GM19099 (cell line): ENCODE results near the gene PCDHGB4.

Source experiments
- POLR2A ChIP-seq: IDR thresholded peaks from 3 replicates; pipeline ENCODE4 v1.6.1; 2011; ENCODE audit warnings: low read depth; ENCODE audit not compliant: insufficient read length; ENCODE audit errors: extremely low read depth

Gene PCDHGB4

GRCh38 chr5:141363952-141364660, 23.4 kb upstream of the PCDHGB4 start, which contains the start of gene PCDHGA5:
PCDHGA5 (plus strand) TSS chr5:141364162; CDS start chr5:141364331, 169 bp downstream.
- no peak for TF ChIP-seq POLR2A

DNA sequence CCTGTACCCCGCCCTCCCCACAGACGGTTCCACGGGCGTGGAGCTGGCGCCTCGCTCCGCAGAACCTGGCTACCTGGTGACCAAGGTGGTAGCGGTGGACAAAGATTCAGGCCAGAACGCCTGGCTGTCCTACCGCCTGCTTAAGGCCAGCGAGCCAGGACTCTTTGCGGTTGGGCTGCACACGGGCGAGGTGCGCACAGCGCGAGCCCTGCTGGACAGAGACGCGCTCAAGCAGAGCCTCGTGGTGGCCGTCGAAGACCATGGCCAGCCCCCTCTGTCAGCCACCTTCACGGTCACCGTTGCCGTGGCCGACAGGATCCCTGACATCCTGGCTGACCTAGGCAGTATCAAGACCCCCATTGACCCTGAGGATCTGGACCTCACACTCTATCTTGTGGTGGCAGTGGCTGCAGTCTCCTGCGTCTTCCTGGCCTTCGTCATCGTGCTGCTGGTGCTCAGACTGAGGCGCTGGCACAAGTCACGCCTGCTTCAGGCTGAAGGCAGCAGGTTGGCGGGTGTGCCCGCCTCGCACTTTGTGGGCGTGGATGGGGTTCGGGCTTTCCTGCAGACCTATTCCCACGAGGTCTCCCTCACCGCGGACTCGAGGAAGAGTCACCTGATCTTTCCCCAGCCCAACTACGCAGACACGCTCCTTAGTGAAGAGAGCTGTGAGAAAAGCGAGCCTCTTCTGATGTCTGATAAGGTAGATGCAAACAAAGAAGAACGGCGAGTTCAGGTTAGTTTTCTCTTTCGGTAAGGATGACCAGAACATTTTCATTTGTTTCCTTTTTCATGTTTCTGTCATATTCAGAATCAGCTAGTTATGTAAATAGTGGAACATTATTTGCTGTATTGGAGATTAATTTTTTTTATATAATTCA, 21.2 kb upstream of the PCDHGB4 start:
- TF ChIP-seq POLR2A = no peak

DNA sequence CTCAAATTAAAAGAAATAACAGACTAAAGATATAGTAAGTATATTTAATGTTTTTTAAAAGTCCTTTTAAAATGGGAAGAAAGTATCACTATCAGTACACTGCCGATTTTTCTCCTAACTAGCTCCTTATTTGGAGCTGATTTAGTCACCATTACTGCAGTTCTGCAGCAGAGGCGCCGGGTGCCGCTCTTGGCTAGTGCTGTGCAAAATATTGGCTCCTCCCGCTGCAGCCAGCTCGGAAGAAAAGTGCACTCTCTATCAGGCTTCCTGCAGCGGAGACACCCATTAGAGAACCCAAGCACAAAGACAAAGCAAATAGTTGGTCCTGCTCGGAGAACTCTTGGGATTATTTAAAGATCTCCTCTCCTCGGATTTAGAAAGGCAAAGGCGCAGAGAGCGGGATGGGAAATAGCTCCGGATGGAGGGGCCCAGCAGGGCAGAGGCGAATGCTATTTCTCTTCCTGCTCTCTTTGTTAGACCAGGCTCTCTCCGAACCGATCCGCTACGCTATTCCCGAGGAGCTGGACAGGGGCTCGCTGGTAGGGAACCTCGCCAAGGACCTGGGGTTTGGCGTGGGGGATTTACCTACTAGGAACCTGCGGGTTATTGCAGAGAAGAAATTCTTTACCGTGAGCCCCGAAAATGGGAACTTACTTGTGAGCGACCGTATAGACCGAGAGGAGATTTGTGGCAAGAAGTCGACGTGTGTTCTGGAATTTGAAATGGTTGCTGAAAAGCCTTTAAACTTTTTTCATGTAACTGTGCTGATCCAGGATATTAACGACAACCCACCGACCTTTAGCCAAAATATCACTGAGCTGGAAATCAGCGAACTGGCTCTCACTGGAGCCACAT, 17.3 kb upstream of the PCDHGB4 start, which contains the start of gene PCDHGB3:
Gene PCDHGB3, plus strand, starts transcription at position 249 of the 855 bp plus-strand sequence. Its CDS starts 153 bp downstream, at position 402.
- TF ChIP-seq POLR2A = no peak

GRCh38 chr5:141371572-141372475, 15.7 kb upstream of the PCDHGB4 start:
- no peak for TF ChIP-seq POLR2A

DNA sequence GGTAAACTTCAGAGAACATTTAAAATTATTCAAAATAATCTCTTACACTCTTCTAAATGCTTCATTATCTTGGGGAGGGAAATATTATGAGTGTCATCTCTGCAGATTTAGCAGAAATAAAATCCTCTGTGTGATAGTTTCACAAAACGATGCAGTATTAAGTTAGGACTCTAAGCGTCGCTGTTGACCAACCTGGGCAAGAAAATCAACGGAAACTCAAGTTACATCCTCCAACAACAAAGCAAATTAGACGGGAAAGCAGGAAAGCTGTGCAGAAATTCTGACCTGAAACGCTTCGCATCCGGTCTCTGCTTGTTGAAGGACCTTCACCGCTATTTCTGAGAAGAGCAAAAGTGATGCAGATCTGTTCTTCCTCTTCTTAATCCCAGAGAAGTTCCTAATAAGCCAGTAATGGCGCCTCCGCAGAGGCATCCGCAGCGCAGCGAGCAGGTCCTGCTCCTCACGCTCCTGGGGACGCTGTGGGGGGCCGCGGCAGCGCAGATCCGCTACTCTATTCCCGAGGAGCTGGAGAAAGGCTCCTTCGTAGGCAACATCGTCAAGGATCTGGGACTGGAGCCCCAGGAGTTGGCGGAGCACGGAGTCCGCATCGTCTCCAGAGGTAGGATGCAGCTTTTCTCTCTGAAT, 13.7 kb upstream of the PCDHGB4 start, which contains the start of gene PCDHGA6:
Gene PCDHGA6, plus strand, starts transcription at position 219 of the 645 bp plus-strand sequence. Its CDS starts 193 bp downstream, at position 412.
- TF ChIP-seq POLR2A = no peak

GRCh38 chr5:141374627-141375026, 12.9 kb upstream of the PCDHGB4 start:
- TF ChIP-seq POLR2A = no peak

GRCh38 chr5:141382469-141383294, 4.8 kb upstream of the PCDHGB4 start, which contains the start of gene PCDHGA7:
PCDHGA7 (plus strand) TSS chr5:141382742; CDS start chr5:141382900, 158 bp downstream.
- TF ChIP-seq POLR2A = no peak

- TF ChIP-seq POLR2A = no peak
Observed at GRCh38 chr5:141383345-141383744, 4.2 kb upstream of the PCDHGB4 start.

DNA sequence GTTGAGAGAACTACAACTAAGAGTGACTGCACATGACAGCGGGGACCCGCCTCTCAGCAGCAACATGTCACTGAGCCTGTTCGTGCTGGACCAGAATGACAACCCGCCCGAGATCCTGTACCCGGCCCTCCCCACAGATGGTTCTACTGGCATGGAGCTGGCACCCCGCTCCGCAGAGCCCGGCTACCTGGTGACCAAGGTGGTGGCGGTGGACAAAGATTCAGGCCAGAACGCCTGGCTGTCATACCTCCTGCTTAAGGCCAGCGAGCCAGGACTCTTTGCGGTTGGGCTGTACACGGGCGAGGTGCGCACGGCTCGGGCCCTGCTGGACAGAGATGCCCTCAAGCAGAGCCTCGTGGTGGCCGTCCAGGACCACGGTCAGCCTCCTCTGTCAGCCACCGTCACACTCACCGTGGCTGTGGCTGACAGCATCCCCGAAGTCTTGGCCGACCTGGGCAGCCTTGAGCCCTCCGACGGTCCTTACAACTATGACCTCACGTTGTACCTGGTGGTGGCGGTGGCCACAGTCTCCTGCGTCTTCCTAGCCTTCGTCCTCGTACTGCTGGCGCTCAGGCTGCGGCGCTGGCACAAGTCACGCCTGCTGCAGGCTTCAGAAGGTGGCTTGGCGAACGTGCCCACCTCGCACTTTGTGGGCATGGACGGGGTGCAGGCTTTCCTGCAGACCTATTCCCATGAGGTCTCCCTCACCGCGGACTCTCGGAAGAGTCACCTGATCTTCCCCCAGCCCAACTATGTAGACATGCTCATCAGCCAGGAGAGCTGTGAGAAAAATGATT, 2.8 kb upstream of the PCDHGB4 start:
- no peak for TF ChIP-seq POLR2A

- TF ChIP-seq POLR2A = no peak
Observed at GRCh38 chr5:141388661-141389060, 1.2 kb downstream of the PCDHGB4 start.
